GM12878 (cell line): ENCODE data around the gene REPS1. TPM values are rescaled to one million over a fixed set of nuclear protein-coding genes. Genes with fewer than 3 reads are reported as not detected.

Source experiments
- CUX1 ChIP-seq: IDR thresholded peaks from 2 replicates; pipeline ENCODE4 v1.6.1; 2012; ENCODE audit warnings: improper control_type of control experiment, low read depth, low read length; ENCODE audit not compliant: insufficient replicate concordance
- EGR1 ChIP-seq, 2 experiments: IDR thresholded peaks; 1 replicate in 1 of 2; 2 replicates in 1 of 2; pipeline ENCODE4 v1.6.1; 2011 to 2012; ENCODE audit warnings: low read depth in 2 of 2, low read length in 2 of 2, borderline replicate concordance in 1 of 2, mild to moderate bottlenecking in 1 of 2, moderate library complexity in 1 of 2
- FOXM1 ChIP-seq: IDR thresholded peaks from 2 replicates; pipeline ENCODE4 v1.6.1; 2012; ENCODE audit warnings: low read depth, mild to moderate bottlenecking, inconsistent platforms, low read length, moderate library complexity
- MAX ChIP-seq: IDR thresholded peaks from 2 replicates; pipeline ENCODE4 v1.6.1; 2012; ENCODE audit warnings: low read depth, low read length, improper control_type of control experiment
- MTA3 ChIP-seq: IDR thresholded peaks from 2 replicates; pipeline ENCODE4 v1.6.1; 2012; ENCODE audit warnings: low read length, inconsistent platforms, borderline replicate concordance
- NFXL1 ChIP-seq: fragments of 450-650 bp; IDR thresholded peaks from 2 replicates; pipeline ENCODE4 v1.6.1; 2017; ENCODE audit warnings: antibody characterized with exemption, mild to moderate bottlenecking, borderline replicate concordance
- NR2C2 ChIP-seq: IDR thresholded peaks from 2 replicates; pipeline ENCODE4 v1.6.1; 2011; ENCODE audit warnings: borderline replicate concordance, low read depth; ENCODE audit not compliant: control insufficient read depth, insufficient read length
- POLR2A ChIP-seq: IDR thresholded peaks from 2 replicates; pipeline ENCODE4 v1.6.1; 2011; ENCODE audit warnings: low read depth, mild to moderate bottlenecking, low read length
- RAD51 ChIP-seq: fragments of 450-650 bp; IDR thresholded peaks from 2 replicates; pipeline ENCODE4 v1.6.1; 2016; ENCODE audit warnings: moderate library complexity, mild to moderate bottlenecking, inconsistent platforms
- SIX5 ChIP-seq: IDR thresholded peaks from 2 replicates; pipeline ENCODE4 v1.6.1; 2011; ENCODE audit warnings: mild to moderate bottlenecking, low read depth, low read length, moderate library complexity; ENCODE audit not compliant: severe bottlenecking
- SUPT20H ChIP-seq: IDR thresholded peaks from 2 replicates; pipeline ENCODE4 v1.6.1; 2011; ENCODE audit warnings: low read depth, mild to moderate bottlenecking, low read length, moderate library complexity, borderline replicate concordance; ENCODE audit not compliant: control insufficient read depth
- TARDBP ChIP-seq: IDR thresholded peaks from 2 replicates; pipeline ENCODE4 v1.6.1; 2016; ENCODE audit warnings: borderline replicate concordance
- TBL1XR1 ChIP-seq: IDR thresholded peaks from 2 replicates; pipeline ENCODE4 v1.6.1; 2012; ENCODE audit warnings: low read depth, low read length, improper control_type of control experiment
- TCF7 ChIP-seq: IDR thresholded peaks from 2 replicates; pipeline ENCODE4 v1.6.1; 2014; ENCODE audit warnings: antibody characterized with exemption, borderline replicate concordance
- USF2 ChIP-seq: IDR thresholded peaks from 2 replicates; pipeline ENCODE4 v1.6.1; 2011; ENCODE audit warnings: low read depth, low read length, improper control_type of control experiment, borderline replicate concordance
- ZNF274 ChIP-seq: IDR thresholded peaks from one replicate; pipeline ENCODE4 v1.8.0; 2011; ENCODE audit not compliant: insufficient read length, insufficient read depth
- ZNF592 ChIP-seq: fragments of 450-650 bp; IDR thresholded peaks from 2 replicates; pipeline ENCODE4 v1.6.1; 2017; ENCODE audit warnings: mild to moderate bottlenecking, moderate library complexity
- polyA plus RNA-seq, 11 experiments: library from polyadenylated mRNA; depleted of rRNA in 4 of 11; unstranded in 6 of 11; stranded (reverse) in 5 of 11; fragments of >200 nt; fragmentation: Nextera tagmentation in 4 of 11; fragmentation: Illumina TruSeq in 1 of 11; extraction: Ambion mirVana in 4 of 11; extraction: Trizol in 1 of 11; gene quantifications; 1 replicate in 1 of 11; 2 replicates in 10 of 11; pipeline versions ENCODE4 v1.2.1 to v1.2.3, GENCODE V29; 2011 to 2016; ENCODE audit warnings: inconsistent platforms in 2 of 11, missing spikeins in 2 of 11, low read depth in 1 of 11
- total RNA-seq, 4 experiments: library from RNA; depleted of rRNA in 3 of 4; stranded (reverse); fragments of >200 nt in 3 of 4; fragmentation: Illumina TruSeq in 1 of 4; extraction: Trizol in 1 of 4; gene quantifications; 2 replicates each; pipeline versions ENCODE4 v1.2.1 to v1.2.3, GENCODE V29; 2013 to 2021

Gene REPS1
- total and polyA plus RNA-seq, 10 of the 15 experiments (the other 5 are each of a cell fraction or from before 2014, with no cell fraction given) = 13.7 to 59.3 (median 31.7) TPM

GRCh38 chr6:139028658-139029469 is 40.8 kb upstream of the REPS1 start, which contains the start of gene ABRACL (continued):
- TF ChIP-seq CUX1 (no peak), NR2C2 (no peak), SIX5 (no peak), SUPT20H (no peak), EGR1 (IDR thresholded peaks at IDR 0.05; ENCODE audit: borderline replicate concordance in 1 of 2, low read depth in 2 of 2, low read length in 2 of 2) (peak in 1 of 2 experiments; percentile 98; a peak in 2 of 3 replicates), TARDBP (no peak), ZNF274 (no peak), MTA3 (no peak), POLR2A (peak; percentile 93), NFXL1 (no peak), USF2 (peak; percentile 55), TBL1XR1 (no peak), ZNF592 (no peak), TCF7 (no peak), FOXM1 (no peak), RAD51 (peak; percentile 72; the same call in 1 of the 2 replicates), MAX (peak; percentile 21; the same call in 1 of the 2 replicates)
